Right atrium auricular region (tissue), 2 donors: ENCODE measurements around the gene PLK3. TPM values are rescaled to one million over a fixed set of nuclear protein-coding genes. Genes with fewer than 3 reads are reported as not detected.

Experiments used
- DNase-seq: peaks from one replicate; pipeline ENCODE4 v3.0.0-alpha.2; 2019; ENCODE audit warnings: low spot score
- H3K27ac ChIP-seq, 2 donors: fragments of 200-600 bp; sonication (generic); 1 replicate in 1 of 2; 2 replicates in 1 of 2; pipeline ENCODE4 v1.5.1; 2016 to 2019
- H3K27me3 ChIP-seq, 2 donors: fragments of 200-600 bp; sonication (generic); one replicate each; pipeline versions ENCODE4 v1.5.1 to v1.6.0; 2017 to 2019
- H3K36me3 ChIP-seq: fragments of 200-600 bp; sonication (generic); one replicate; pipeline ENCODE4 v1.5.1; 2016
- H3K4me1 ChIP-seq, 2 donors: fragments of 200-600 bp; sonication (generic); one replicate each; pipeline versions ENCODE4 v1.5.1 to v1.6.0; 2017 to 2019
- H3K4me3 ChIP-seq, 2 donors: fragments of 200-600 bp; sonication (generic); 1 replicate in 1 of 2; 2 replicates in 1 of 2; pipeline ENCODE4 v1.5.1; 2017 to 2019; ENCODE audit warnings: mild to moderate bottlenecking in 1 of 2, moderate library complexity in 1 of 2
- H3K9me3 ChIP-seq, 2 donors: fragments of 200-600 bp; sonication (generic); one replicate each; pipeline ENCODE4 v1.5.1; 2019
- CTCF ChIP-seq, 2 donors: fragments of 200-600 bp; sonication (generic); IDR thresholded peaks; one replicate each; pipeline ENCODE4 v1.5.1; 2019; ENCODE audit warnings: antibody characterized with exemption in 2 of 2
- total RNA-seq, 2 donors: library from RNA; depleted of rRNA; stranded (reverse); fragments of >200 nt; gene quantifications; one replicate each; pipeline ENCODE4 v1.1.0, GENCODE V29; 2016

PLK3 gene
- total RNA-seq, 2 donors from 2014 or later, result 9.1 to 10.8 TPM

- H3K27ac ChIP-seq, result no peak overlapping the region
- no peak overlapping the region for H3K4me3 ChIP-seq
- H3K4me1 ChIP-seq, result peaks cover 0 to 13% of the 10 kb centered on the region in 2 donors
- H3K9me3 ChIP-seq, result no peaks in the 10 kb centered on the region
- no peaks in the 10 kb centered on the region for H3K36me3 ChIP-seq
- no peak for TF ChIP-seq CTCF (IDR thresholded peaks at IDR 0.05)
- DNase-seq, result no peak
- H3K27me3 ChIP-seq, result no peaks in the 10 kb centered on the region
These were observed 39.4 kb downstream of the PLK3 start for GRCh38 chr1:44839576-44839975.

GRCh38 chr1:44842486-44842861, 42.3 kb downstream of the PLK3 start:
- peak overlapping the region; percentile 34 to 60 for H3K4me3 ChIP-seq
- no peaks in the 10 kb centered on the region for H3K36me3 ChIP-seq
- DNase-seq, result no peak
- no peak for TF ChIP-seq CTCF (IDR thresholded peaks at IDR 0.05)
- peaks cover 0 to 13% of the 10 kb centered on the region in 2 donors for H3K4me1 ChIP-seq
- no peaks in the 10 kb centered on the region for H3K9me3 ChIP-seq
- H3K27ac ChIP-seq, result peak overlapping the region; percentile 7 to 59
- no peaks in the 10 kb centered on the region for H3K27me3 ChIP-seq

GRCh38 chr1:44842862-44843655, 42.9 kb downstream of the PLK3 start, which contains the start of gene PTCH2:
Gene PTCH2 (minus strand): TSS chr1:44843253. CDS start chr1:44842932, 321 bp downstream.
- no peaks in the 10 kb centered on the region for H3K36me3 ChIP-seq
- no peaks in the 10 kb centered on the region for H3K27me3 ChIP-seq
- H3K4me1 ChIP-seq, result peaks cover 0 to 13% of the 10 kb centered on the region in 2 donors
- peak within 1 kb of the TSS; percentile 34 to 60 for H3K4me3 ChIP-seq
- no peak for DNase-seq
- no peak for TF ChIP-seq CTCF (IDR thresholded peaks at IDR 0.05)
- no peaks in the 10 kb centered on the region for H3K9me3 ChIP-seq
- peak within 1 kb of the TSS; percentile 7 to 59 for H3K27ac ChIP-seq

- H3K9me3 ChIP-seq, result no peaks in the 10 kb centered on the region
- H3K27me3 ChIP-seq, result no peaks in the 10 kb centered on the region
- no peak for TF ChIP-seq CTCF (IDR thresholded peaks at IDR 0.05)
- no peak overlapping the region for H3K27ac ChIP-seq
- H3K4me3 ChIP-seq, result no peak overlapping the region
- peaks cover 0 to 28% of the 10 kb centered on the region in 2 donors for H3K4me1 ChIP-seq
- peaks cover 9% of the 10 kb centered on the region for H3K36me3 ChIP-seq
- no peak for DNase-seq
These were observed 46.8 kb downstream of the PLK3 start for GRCh38 chr1:44846985-44847384.

- no peak overlapping the region for H3K4me3 ChIP-seq
- no peak overlapping the region for H3K27ac ChIP-seq
- no peaks in the 10 kb centered on the region for H3K27me3 ChIP-seq
- peaks cover 9% of the 10 kb centered on the region for H3K36me3 ChIP-seq
- H3K9me3 ChIP-seq, result no peaks in the 10 kb centered on the region
- no peak for TF ChIP-seq CTCF (IDR thresholded peaks at IDR 0.05)
- H3K4me1 ChIP-seq, result peaks cover 0 to 21% of the 10 kb centered on the region in 2 donors
- no peak for DNase-seq
These were observed 47.7 kb downstream of the PLK3 start for GRCh38 chr1:44847845-44848244.
